ENCODE results near the gene AIDA.

The AIDA gene

GRCh38 chr1:222643606-222643937 is 68.7 kb downstream of the AIDA start:
- DNase-seq: no peak

GRCh38 chr1:222642468-222642867 is 69.8 kb downstream of the AIDA start:
- DNase-seq: no peak

DNA sequence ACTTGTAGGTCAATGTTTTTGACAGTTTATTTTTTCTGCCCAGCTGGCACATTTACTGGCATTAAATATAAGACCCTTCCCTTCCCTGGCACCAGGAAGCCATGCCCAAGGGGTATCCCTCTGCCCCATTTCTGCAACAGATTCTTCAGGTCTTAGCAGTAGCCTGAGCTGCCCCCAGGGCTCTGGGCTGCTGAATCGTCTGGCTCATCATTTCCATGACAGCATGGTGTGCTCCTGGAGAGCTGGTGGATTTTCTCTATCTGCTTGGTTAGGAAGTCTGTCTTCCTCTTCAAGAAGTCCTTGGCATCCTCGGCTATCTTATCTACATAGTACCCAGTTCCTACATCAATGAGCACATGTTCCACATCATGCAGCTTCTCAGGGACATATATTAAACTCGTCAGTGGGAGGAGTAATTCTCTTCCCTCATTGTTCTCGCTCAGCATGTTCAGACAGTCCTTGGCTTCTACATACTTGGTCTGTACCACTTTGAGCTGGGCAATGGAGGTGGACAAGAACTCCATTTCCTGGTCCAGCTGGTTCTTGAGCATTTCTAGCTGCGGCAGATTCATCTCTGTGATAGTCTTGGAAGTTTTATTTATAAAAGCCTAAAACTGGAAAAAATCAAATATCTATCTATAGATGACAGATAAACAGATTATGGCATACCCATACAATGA is 70.9 kb downstream of the AIDA start:
- no peak for DNase-seq

GRCh38 chr1:222634180-222635013 is 77.9 kb downstream of the AIDA start:
- DNase-seq: peak; percentile 91

DNA sequence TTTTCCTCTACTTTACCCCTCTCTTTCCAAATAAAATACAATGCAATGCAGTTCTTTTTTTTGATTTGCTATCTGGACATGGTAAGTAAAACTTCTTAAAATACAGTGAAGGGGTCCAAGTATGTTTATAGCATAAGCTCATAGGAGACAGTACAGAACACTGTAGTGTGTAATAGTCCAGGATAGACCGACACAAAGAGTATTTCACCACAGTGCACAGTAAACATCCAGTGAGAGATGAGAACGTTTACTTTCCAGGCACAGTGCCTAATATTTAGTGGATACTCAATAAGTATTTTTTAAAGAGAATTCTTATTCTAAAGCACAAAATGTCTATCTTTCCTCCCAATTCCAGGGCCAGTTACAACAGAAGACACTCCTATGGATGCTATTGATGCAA is 79.5 kb downstream of the AIDA start:
- DNase-seq: no peak

GRCh38 chr1:222631611-222632208 is 80.6 kb downstream of the AIDA start:
- no peak for DNase-seq

DNA sequence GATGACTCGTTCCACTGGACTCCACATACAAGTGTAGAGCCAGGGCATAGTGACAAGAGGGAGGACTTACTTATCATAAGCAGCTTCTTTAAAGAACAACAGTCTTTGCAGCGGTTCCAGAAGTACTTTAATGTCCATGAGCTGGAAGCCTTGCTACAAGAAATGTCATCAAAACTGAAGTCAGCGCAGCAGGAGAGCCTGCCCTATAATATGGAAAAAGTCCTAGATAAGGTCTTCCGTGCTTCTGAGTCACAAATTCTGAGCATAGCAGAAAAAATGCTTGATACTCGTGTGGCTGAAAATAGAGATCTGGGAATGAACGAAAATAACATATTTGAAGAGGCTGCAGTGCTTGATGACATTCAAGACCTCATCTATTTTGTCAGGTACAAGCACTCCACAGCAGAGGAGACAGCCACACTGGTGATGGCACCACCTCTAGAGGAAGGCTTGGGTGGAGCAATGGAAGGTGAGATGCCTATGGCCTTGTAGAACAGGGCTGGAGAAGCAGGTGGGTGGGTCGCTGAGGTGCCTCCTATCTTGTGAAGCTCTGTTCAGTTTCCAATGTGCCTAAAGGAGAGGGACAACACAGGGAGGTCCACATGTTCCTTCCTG is 82.3 kb downstream of the AIDA start:
- DNase-seq: no peak

- DNase-seq: no peak
Observed at GRCh38 chr1:222627232-222627631, 85.1 kb downstream of the AIDA start.

DNA sequence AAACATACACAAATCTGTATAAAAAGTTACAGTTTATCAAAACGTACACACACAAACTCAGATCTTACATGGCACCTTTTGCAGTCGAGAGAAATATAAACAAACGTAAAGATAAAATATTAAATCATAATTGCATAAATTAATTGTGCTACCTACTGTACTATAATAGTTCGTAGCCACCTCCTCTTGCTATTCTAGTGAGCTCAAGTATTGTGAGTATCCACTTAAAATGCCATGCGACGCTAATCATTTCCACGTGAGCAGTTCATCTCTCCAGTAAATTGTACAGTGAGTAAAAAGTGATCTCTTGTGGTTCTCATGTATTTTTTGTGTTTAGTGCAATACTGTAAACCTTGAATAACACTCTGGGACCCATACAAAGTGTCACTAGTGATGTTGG is 88.1 kb downstream of the AIDA start:
- DNase-seq: no peak

DNA sequence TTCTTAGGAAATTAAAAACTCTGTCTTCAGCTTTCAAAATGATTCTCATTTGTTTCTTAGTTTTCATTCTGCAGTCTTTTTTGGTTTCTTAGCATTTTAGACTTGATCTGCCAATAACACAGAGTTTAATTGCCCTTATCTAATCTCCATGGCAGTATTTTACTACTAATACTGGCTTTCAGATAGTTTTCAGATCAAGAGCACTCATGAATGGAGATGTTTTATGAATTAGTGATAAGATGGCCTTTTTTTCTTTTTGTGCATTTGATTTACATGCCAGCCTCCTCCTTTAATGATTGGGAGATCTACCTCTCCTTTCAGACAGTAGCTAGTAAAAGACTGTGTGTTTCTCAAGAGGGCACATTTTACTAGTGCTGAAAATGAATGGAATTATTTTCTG is 88.8 kb downstream of the AIDA start:
- no peak for DNase-seq

- DNase-seq: no peak
Observed at GRCh38 chr1:222622765-222623164, 89.5 kb downstream of the AIDA start.

GRCh38 chr1:222620566-222620965 is 91.7 kb downstream of the AIDA start:
- no peak for DNase-seq

GRCh38 chr1:222618880-222619596 is 93.3 kb downstream of the AIDA start:
- DNase-seq: no peak
